Activated T-cell treated with anti-CD3 and anti-CD28 coated beads, Interleukin-2, amount 50 U/mL, for 72 hours (primary cell): ENCODE measurements around the gene PTPRM. TPM values are rescaled to one million over a fixed set of nuclear protein-coding genes. Genes with fewer than 3 reads are reported as not detected.

Experiments
- ATAC-seq, 2 donors: fragments of 150-1000 bp; cut with Tn5 transposase; replicated peaks in 1 of 2; 2 replicates each; pipeline ENCODE4 v1.10.0; 2021; ENCODE audit warnings: moderate library complexity in 2 of 2, mild to moderate bottlenecking in 1 of 2
- DNase-seq, 2 donors: peaks; one replicate each; pipeline ENCODE4 v3.0.0; 2021 to 2022; ENCODE audit warnings: mixed read lengths in 1 of 2
- H3K27ac Mint-ChIP-seq: one replicate; pipeline ENCODE4 v1.8.0; 2022; ENCODE audit warnings: mild to moderate bottlenecking, moderate library complexity, mixed read lengths
- H3K27me3 Mint-ChIP-seq: one replicate; pipeline ENCODE4 v1.8.0; 2022; ENCODE audit warnings: low read depth, mixed read lengths
- H3K36me3 Mint-ChIP-seq, 2 donors: one replicate each; pipeline ENCODE4 v1.8.0; 2022; ENCODE audit warnings: mixed read lengths in 2 of 2, mild to moderate bottlenecking in 1 of 2; ENCODE audit not compliant: insufficient read depth in 2 of 2
- H3K4me1 Mint-ChIP-seq: one replicate; pipeline ENCODE4 v1.8.0; 2022; ENCODE audit warnings: low read depth, mixed read lengths
- H3K4me3 Mint-ChIP-seq, 2 donors: one replicate each; pipeline ENCODE4 v1.8.0; 2022; ENCODE audit warnings: mild to moderate bottlenecking in 2 of 2, mixed read lengths in 2 of 2, moderate library complexity in 2 of 2
- H3K9me3 Mint-ChIP-seq, 2 donors: one replicate each; pipeline ENCODE4 v1.8.0; 2022; ENCODE audit warnings: mixed read lengths in 2 of 2
- total RNA-seq, 2 donors: library from RNA; stranded (reverse); gene quantifications; one replicate each; pipeline ENCODE4 v1.2.3, GENCODE V29; 2022

Gene PTPRM
- total RNA-seq, 2 donors from 2014 or later = 6.3 to 21.3 TPM

DNA sequence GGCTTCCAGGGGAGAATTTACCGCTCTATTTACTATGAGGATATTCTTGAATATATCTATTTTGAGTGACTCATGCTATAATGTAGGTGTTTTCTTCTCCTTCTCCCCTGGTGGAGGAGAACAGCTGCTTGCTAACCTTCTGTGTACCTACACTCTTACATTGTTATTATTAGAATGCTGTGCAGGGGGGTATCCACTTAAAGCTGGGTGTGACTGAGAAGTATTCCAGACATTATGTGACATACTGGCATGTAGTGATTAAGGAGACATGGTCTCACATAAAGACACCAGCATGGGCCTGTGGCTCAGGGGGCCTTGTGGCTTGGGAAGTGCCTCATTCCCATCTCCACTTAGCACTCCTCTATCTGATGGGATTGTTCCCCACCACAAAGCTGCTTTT is 287.9 kb downstream of the PTPRM start:
- no peak overlapping the region for H3K4me3 Mint-ChIP-seq

DNA sequence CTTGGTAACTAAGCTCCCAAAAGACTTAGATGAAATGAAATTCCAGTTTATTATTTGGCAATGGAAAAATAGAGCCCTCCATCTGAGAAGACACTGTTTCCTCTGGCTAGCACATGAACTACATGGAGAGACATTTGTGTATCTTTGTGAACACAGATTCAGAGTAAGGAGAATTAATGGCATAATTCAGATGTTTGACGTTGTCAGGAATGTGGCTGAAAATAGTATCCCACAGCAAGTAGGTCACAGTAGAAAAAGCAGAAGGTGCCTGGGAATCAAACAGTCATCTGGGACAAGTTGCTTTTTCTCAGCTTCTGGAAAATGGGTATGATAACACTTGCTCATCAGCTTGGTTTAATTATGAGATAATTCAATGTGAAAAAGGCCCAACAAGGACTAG is 288.6 kb downstream of the PTPRM start:
- Mint-ChIP-seq H3K4me3 (no peak overlapping the region), H3K4me1 (no peaks in the 10 kb centered on the region), H3K36me3 (peaks cover 1 to 2% of the 10 kb centered on the region in 2 donors), H3K9me3 (peaks cover 0 to 4% of the 10 kb centered on the region in 2 donors), H3K27ac (no peak overlapping the region), H3K27me3 (no peaks in the 10 kb centered on the region)
- ATAC-seq (no peak), DNase-seq (no peak)

More for the DNA sequence above, 287.9 kb downstream of the PTPRM start:
- DNase-seq (no peak), ATAC-seq (no peak)
- no peaks in the 10 kb centered on the region for H3K27me3 Mint-ChIP-seq
- H3K27ac Mint-ChIP-seq = no peak overlapping the region
- no peaks in the 10 kb centered on the region for H3K4me1 Mint-ChIP-seq
- peaks cover 1 to 2% of the 10 kb centered on the region in 2 donors for H3K36me3 Mint-ChIP-seq
- peaks cover 1 to 4% of the 10 kb centered on the region in 2 donors for H3K9me3 Mint-ChIP-seq

- H3K36me3 Mint-ChIP-seq = peaks cover 0 to 1% of the 10 kb centered on the region in 2 donors
- no peak overlapping the region for H3K4me3 Mint-ChIP-seq
- no peak for ATAC-seq
These were observed 289.0 kb downstream of the PTPRM start for GRCh38 chr18:7856116-7856515.

DNA sequence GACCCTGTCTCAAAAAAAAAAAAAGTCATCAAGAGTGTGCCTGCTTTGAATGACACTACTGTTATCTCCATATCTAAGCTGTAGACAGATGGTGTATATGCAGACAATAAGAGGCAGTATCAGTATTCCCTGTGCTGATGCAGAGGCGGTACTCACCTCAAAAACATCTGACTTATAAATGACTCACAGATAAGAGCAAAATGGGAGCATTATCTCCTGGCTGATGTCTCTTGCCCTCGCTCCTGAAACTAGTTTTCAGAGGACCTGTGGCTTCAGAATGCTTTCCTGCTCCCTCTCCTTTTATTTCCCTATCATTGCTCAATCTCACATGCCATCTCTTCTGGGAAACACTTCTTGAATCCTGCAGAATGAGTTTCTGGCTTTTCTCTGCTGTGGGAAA is 289.6 kb downstream of the PTPRM start:
- H3K36me3 Mint-ChIP-seq = peaks cover 0 to under 1% of the 10 kb centered on the region in 2 donors
- H3K27ac Mint-ChIP-seq = no peak overlapping the region
- H3K27me3 Mint-ChIP-seq = no peaks in the 10 kb centered on the region
- no peaks in the 10 kb centered on the region for H3K4me1 Mint-ChIP-seq
- DNase-seq (no peak), ATAC-seq (peak in 1 of 2 donors; percentile 47)
- no peaks in the 10 kb centered on the region for H3K9me3 Mint-ChIP-seq
- no peak overlapping the region for H3K4me3 Mint-ChIP-seq

More at GRCh38 chr18:7856116-7856515, 289.0 kb downstream of the PTPRM start:
- Mint-ChIP-seq H3K27ac (no peak overlapping the region), H3K27me3 (no peaks in the 10 kb centered on the region), H3K9me3 (peaks cover 0 to 2% of the 10 kb centered on the region in 2 donors), H3K4me1 (no peaks in the 10 kb centered on the region)
- no peak for DNase-seq

DNA sequence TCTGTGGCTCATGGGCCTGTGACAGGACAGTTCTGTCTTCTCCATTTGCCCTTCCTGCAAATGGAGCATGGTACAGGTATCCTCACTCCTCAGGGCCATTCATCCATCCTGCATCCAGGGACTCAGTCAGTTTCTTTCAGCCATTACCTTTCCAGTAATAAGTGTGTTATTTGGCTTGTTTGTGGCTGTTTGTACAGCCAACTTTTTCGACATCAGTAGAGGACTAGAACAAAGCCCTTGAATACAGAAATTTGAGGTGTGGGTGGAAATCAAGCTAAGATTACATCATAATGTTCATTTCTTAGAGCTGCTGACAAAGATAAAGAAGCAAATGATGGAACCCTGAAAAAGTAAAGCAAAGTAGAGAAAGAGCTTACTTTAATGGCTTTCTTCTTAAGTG is 290.4 kb downstream of the PTPRM start:
- Mint-ChIP-seq H3K36me3 (no peaks in the 10 kb centered on the region), H3K27ac (no peak overlapping the region)

DNA sequence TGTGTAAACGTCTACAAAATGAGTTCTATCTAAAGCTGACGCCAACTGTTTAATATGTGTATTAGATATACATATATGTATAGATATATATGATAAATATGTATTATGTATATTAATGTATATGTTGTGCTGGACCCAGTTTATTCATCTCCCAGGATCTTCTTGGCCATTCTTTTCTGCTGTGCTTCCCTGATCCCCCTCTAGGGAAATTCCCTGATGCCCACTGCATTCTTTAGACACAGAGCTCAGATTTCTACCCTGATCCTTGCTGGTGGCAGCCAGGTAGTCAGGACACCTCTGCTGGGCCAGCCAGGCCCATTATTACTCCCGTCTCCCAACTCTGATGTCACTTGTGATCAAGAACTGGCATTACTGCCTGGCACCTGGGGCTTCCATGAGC is 292.0 kb downstream of the PTPRM start:
- H3K27me3 Mint-ChIP-seq = no peaks in the 10 kb centered on the region
- ATAC-seq (no peak), DNase-seq (no peak)
- no peaks in the 10 kb centered on the region for H3K4me1 Mint-ChIP-seq
- no peaks in the 10 kb centered on the region for H3K9me3 Mint-ChIP-seq
- no peak overlapping the region for H3K27ac Mint-ChIP-seq
- no peak overlapping the region for H3K4me3 Mint-ChIP-seq
- H3K36me3 Mint-ChIP-seq = no peaks in the 10 kb centered on the region

More for the DNA sequence above, 290.4 kb downstream of the PTPRM start:
- Mint-ChIP-seq H3K9me3 (no peaks in the 10 kb centered on the region), H3K27me3 (no peaks in the 10 kb centered on the region), H3K4me1 (no peaks in the 10 kb centered on the region), H3K4me3 (no peak overlapping the region)
- ATAC-seq (no peak), DNase-seq (no peak)

DNA sequence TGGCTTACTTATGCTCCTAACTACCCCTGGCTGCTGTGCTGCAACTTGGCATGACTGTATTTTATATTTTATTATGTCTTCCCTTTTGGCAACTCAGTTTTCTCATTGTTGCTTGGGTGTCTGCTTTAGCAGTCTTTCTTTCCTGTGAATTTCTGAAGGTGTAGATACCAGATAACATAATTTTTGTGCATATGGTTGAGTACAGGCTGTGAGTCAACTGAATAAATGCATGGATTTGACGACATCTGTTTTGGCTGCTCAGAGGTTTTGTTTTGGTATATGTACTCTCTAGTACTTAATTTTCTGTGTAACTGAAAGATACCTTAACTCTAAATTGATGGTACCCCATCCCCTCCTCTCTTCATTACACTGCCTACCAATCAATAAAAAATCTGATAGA is 303.1 kb downstream of the PTPRM start:
- Mint-ChIP-seq H3K36me3 (peaks cover 4 to 5% of the 10 kb centered on the region in 2 donors), H3K4me3 (no peak overlapping the region), H3K9me3 (peaks cover 6 to 11% of the 10 kb centered on the region in 2 donors), H3K4me1 (no peaks in the 10 kb centered on the region), H3K27ac (no peak overlapping the region), H3K27me3 (no peaks in the 10 kb centered on the region)
- no peak for DNase-seq
- no peak for ATAC-seq

GRCh38 chr18:7870855-7871254 is 303.7 kb downstream of the PTPRM start:
- Mint-ChIP-seq H3K36me3 (peaks cover 4 to 5% of the 10 kb centered on the region in 2 donors), H3K27me3 (no peaks in the 10 kb centered on the region), H3K4me1 (no peaks in the 10 kb centered on the region), H3K4me3 (no peak overlapping the region), H3K9me3 (peaks cover 3 to 9% of the 10 kb centered on the region in 2 donors), H3K27ac (no peak overlapping the region)
- ATAC-seq (no peak), DNase-seq (no peak)

DNA sequence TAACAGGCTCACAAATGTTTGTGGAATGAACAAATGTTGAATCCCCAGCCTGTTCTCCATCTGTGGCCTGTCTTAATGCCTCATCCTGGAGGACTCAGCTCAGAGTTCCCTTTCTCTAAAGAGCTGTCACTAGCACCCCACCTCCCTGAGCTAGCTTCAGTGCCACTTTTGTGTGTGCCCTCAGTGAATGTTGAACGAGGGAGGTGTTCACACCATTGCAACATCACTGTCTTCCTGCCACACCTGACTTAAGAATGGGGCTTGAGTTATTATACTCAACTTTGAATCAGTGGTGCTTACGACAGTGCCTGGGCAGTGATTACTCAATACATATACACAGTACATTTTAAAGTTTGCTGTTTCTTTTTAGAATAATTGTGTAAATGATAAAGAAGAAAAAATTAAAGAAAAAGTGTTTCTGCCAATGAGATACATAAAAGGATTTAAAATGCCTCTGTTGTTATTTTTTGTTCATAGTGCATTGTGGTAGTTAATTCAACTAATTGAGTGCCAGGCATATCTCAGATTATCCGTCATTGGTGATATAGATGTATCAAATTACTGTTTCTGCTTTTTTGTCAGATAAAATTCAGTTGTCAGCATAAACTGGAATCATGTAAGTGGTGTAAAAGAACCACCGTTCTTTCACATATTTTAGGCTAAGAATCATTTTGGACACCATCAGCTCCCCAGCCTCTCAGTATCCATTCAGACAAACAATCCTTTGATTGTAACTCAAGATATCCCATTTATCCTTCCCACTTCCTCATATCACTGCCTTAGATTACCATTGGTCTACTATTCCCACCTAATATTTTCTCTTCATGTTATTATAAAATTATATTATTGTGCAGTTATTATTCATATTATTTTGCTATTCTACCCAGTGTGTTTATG is 304.7 kb downstream of the PTPRM start:
- H3K27me3 Mint-ChIP-seq = no peaks in the 10 kb centered on the region
- H3K27ac Mint-ChIP-seq = no peak overlapping the region
- DNase-seq (no peak), ATAC-seq (no peak)
- peaks cover 1 to 2% of the 10 kb centered on the region in 2 donors for H3K36me3 Mint-ChIP-seq
- no peaks in the 10 kb centered on the region for H3K4me1 Mint-ChIP-seq
- H3K9me3 Mint-ChIP-seq = peaks cover 0 to 7% of the 10 kb centered on the region in 2 donors
- no peak overlapping the region for H3K4me3 Mint-ChIP-seq

- no peak for ATAC-seq
- H3K36me3 Mint-ChIP-seq = peaks cover 0 to 2% of the 10 kb centered on the region in 2 donors
- no peak for DNase-seq
- H3K27ac Mint-ChIP-seq = no peak overlapping the region
- no peak overlapping the region for H3K4me3 Mint-ChIP-seq
- H3K27me3 Mint-ChIP-seq = no peaks in the 10 kb centered on the region
- H3K4me1 Mint-ChIP-seq = no peaks in the 10 kb centered on the region
- H3K9me3 Mint-ChIP-seq = peaks cover 0 to 3% of the 10 kb centered on the region in 2 donors
These were observed 305.5 kb downstream of the PTPRM start for GRCh38 chr18:7872569-7872968.

GRCh38 chr18:7873316-7873715 is 306.2 kb downstream of the PTPRM start:
- Mint-ChIP-seq H3K9me3 (no peaks in the 10 kb centered on the region), H3K27ac (no peak overlapping the region), H3K36me3 (no peaks in the 10 kb centered on the region), H3K27me3 (no peaks in the 10 kb centered on the region), H3K4me1 (no peaks in the 10 kb centered on the region), H3K4me3 (no peak overlapping the region)
- ATAC-seq (no peak), DNase-seq (no peak)

DNA sequence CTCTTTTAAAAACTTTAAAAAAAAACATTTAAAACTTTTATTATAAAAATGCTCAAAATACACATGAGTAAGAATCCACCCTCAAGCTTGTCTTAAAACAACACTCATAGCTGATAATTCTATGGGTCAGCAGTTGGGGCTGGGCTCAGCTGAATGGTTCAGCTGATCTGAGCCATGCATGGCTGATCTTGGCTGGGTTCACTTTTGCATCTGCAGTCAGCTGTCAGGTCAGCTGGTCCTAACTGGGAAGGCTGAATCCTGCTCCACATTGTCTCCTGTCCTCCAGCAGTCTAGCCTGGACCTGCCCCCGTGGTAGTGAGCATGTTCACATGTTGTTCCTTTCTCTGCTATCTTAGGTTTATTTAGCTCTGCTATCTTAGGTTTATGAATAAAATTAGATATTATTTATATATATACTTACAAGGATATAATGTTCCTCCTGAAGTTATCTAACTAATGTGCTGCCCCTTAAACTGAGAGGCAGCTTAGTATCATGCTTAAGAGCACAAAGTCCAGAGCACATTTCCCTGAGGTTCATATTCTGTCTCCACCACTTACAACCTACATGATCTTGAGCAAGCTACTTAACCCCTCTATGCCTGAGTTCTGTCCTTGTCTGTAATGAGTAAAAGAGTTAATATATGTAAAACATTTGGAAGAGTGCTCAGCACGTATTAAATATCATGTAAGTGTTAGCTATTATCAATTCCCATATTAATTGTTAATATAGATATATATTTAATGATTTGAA is 309.4 kb downstream of the PTPRM start:
- no peak overlapping the region for H3K4me3 Mint-ChIP-seq
- H3K9me3 Mint-ChIP-seq = no peaks in the 10 kb centered on the region
- ATAC-seq = no peak
- H3K36me3 Mint-ChIP-seq = no peaks in the 10 kb centered on the region
- H3K27ac Mint-ChIP-seq = no peak overlapping the region
- no peaks in the 10 kb centered on the region for H3K27me3 Mint-ChIP-seq
- no peak for DNase-seq
- H3K4me1 Mint-ChIP-seq = no peaks in the 10 kb centered on the region

DNA sequence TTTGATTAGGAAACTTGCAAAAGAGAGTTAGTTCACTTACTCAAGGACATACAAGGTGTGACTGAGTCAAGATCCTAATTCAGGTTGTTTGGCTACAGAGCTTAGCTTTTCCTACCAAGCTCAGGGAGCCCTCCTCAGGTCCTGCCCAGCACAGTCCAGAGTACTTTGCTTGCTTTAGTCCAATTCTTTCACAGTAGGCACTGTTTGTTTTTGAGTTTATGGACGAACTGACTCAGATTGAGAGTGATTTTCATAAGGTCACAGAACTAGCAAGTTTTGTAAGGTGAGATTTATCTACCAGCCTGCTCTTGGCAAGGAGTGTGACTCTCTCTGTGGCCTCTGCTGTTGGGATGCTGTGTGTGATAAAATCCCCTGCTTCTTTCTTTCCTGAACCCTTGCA is 310.5 kb downstream of the PTPRM start:
- no peaks in the 10 kb centered on the region for H3K27me3 Mint-ChIP-seq
- no peaks in the 10 kb centered on the region for H3K36me3 Mint-ChIP-seq
- H3K4me3 Mint-ChIP-seq = no peak overlapping the region
- no peaks in the 10 kb centered on the region for H3K4me1 Mint-ChIP-seq
- DNase-seq = no peak
- ATAC-seq = peak in 1 of 2 donors; percentile 60
- H3K9me3 Mint-ChIP-seq = no peaks in the 10 kb centered on the region
- no peak overlapping the region for H3K27ac Mint-ChIP-seq
